SU-DHL-6 (cell line): ENCODE measurements around the gene RNF7.
"Not testable (repeated sequence)": the region's sequence is repeated elsewhere in the genome, so short reads cannot be mapped to it uniquely, and the experiment has no call there.

Experiments
- H2AFZ ChIP-seq: fragments of 200-600 bp; sonication (generic); 2 replicates; pipeline ENCODE4 v1.6.1; 2014; ENCODE audit warnings: low read depth, mild to moderate bottlenecking, moderate library complexity, mixed read lengths, antibody characterized with exemption, low read length; ENCODE audit not compliant: severe bottlenecking
- H3F3A ChIP-seq: fragments of 200-600 bp; shearing (Covaris generic); 2 replicates; pipeline ENCODE4 v1.6.0; 2016; ENCODE audit warnings: antibody characterized with exemption, mild to moderate bottlenecking; ENCODE audit not compliant: insufficient read depth
- H3K27ac ChIP-seq: fragments of 200-600 bp; sonication (generic); 2 replicates; pipeline ENCODE4 v1.5.1; 2016; ENCODE audit warnings: low read depth, mild to moderate bottlenecking, low read length, moderate library complexity, mixed read lengths
- H3K27me3 ChIP-seq: fragments of 200-600 bp; sonication (generic), shearing (Covaris generic); 2 replicates; pipeline ENCODE4 v1.6.0; 2014; ENCODE audit warnings: mild to moderate bottlenecking, low read length
- H3K36me3 ChIP-seq: fragments of 200-600 bp; sonication (generic); 2 replicates; pipeline ENCODE4 v1.6.1; 2014; ENCODE audit warnings: mild to moderate bottlenecking, low read length, mixed read lengths
- H3K4me2 ChIP-seq: fragments of 300-600, 200-600 bp; shearing (Covaris generic), sonication (generic); 2 replicates; pipeline ENCODE4 v1.6.0; 2014; ENCODE audit warnings: low read length, low read depth, mild to moderate bottlenecking; ENCODE audit not compliant: poor library complexity, severe bottlenecking
- H3K4me3 ChIP-seq: fragments of 200-600 bp; sonication (generic); 2 replicates; pipeline ENCODE4 v1.5.1; 2014; ENCODE audit warnings: antibody characterized with exemption, low read length, mild to moderate bottlenecking, mixed read lengths; ENCODE audit not compliant: insufficient read depth, poor library complexity, severe bottlenecking
- H3K79me2 ChIP-seq: fragments of 200-600 bp; sonication (generic); 2 replicates; pipeline ENCODE4 v1.6.1; 2014; ENCODE audit warnings: mild to moderate bottlenecking, low read length, moderate library complexity; ENCODE audit not compliant: insufficient read depth
- H3K9ac ChIP-seq: fragments of 200-600 bp; sonication (generic); 2 replicates; pipeline ENCODE4 v1.7.0; 2014; ENCODE audit warnings: mild to moderate bottlenecking, low read length
- H3K9me2 ChIP-seq: fragments of 200-600 bp; sonication (generic); replicated peaks from 2 replicates; pipeline ENCODE4 v1.6.1; 2014; ENCODE audit warnings: low read length; ENCODE audit not compliant: insufficient read depth
- H3K9me3 ChIP-seq: fragments of 200-600 bp; sonication (generic); 2 replicates; pipeline ENCODE4 v1.6.1; 2014; ENCODE audit warnings: low read length, mixed read lengths; ENCODE audit not compliant: insufficient read depth
- H4K20me1 ChIP-seq: fragments of 200-600 bp; sonication (generic); 2 replicates; pipeline ENCODE4 v1.6.1; 2014; ENCODE audit warnings: low read depth, mild to moderate bottlenecking, antibody characterized with exemption, low read length, moderate library complexity, mixed read lengths
- CTCF ChIP-seq: fragments of 200-600 bp; sonication (generic); IDR thresholded peaks from one replicate; pipeline ENCODE4 v1.5.1; 2017; ENCODE audit warnings: antibody characterized with exemption, mild to moderate bottlenecking, low read length, moderate library complexity; ENCODE audit not compliant: insufficient read depth, poor library complexity, severe bottlenecking
- EZH2phosphoT487 ChIP-seq: fragments of 200-600 bp; sonication (generic), shearing (Covaris generic); conservative IDR thresholded peaks from 2 replicates; pipeline ENCODE4 v1.6.1; 2018; ENCODE audit warnings: mild to moderate bottlenecking, antibody characterized with exemption, low read length, moderate library complexity, mixed read lengths

The RNF7 gene

GRCh38 chr3:141784096-141784495 is 46.0 kb downstream of the RNF7 start:
- Histone ChIP-seq H3K27ac (no peak overlapping the region), H3K36me3 (no peaks in the 10 kb centered on the region), H3K4me2 (no peak overlapping the region), H3K9me2 (no peaks in the 10 kb centered on the region), H3K79me2 (no peaks in the 10 kb centered on the region), H3K9ac (no peak overlapping the region), H3K9me3 (no peaks in the 10 kb centered on the region), H3F3A (no peaks in the 10 kb centered on the region), H4K20me1 (no peaks in the 10 kb centered on the region), H2AFZ (no peak overlapping the region), H3K27me3 (no peaks in the 10 kb centered on the region), H3K4me3 (no peak overlapping the region)
- no peak for TF ChIP-seq EZH2phosphoT487
- no peak for TF ChIP-seq CTCF

GRCh38 chr3:141784531-141784930 is 46.4 kb downstream of the RNF7 start:
- TF ChIP-seq CTCF (no peak), EZH2phosphoT487 (no peak)
- Histone ChIP-seq H4K20me1 (no peaks in the 10 kb centered on the region), H3K27me3 (no peaks in the 10 kb centered on the region), H3F3A (no peaks in the 10 kb centered on the region), H3K9me2 (no peaks in the 10 kb centered on the region), H3K9me3 (no peaks in the 10 kb centered on the region), H2AFZ (no peak overlapping the region), H3K9ac (no peak overlapping the region), H3K4me3 (no peak overlapping the region), H3K4me2 (no peak overlapping the region), H3K36me3 (no peaks in the 10 kb centered on the region), H3K79me2 (no peaks in the 10 kb centered on the region), H3K27ac (no peak overlapping the region)

- H3K9ac ChIP-seq = no peak overlapping the region
- no peaks in the 10 kb centered on the region for H3K9me3 ChIP-seq
- H4K20me1 ChIP-seq = no peaks in the 10 kb centered on the region
- no peaks in the 10 kb centered on the region for H3K27me3 ChIP-seq
- H3K4me3 ChIP-seq = no peak overlapping the region
- no peaks in the 10 kb centered on the region for H3K36me3 ChIP-seq
- no peak overlapping the region for H3K27ac ChIP-seq
- TF ChIP-seq CTCF (no peak), EZH2phosphoT487 (no peak)
- H2AFZ ChIP-seq = no peak overlapping the region
- H3K4me2 ChIP-seq = no peak overlapping the region
- H3F3A ChIP-seq = no peaks in the 10 kb centered on the region
- no peaks in the 10 kb centered on the region for H3K9me2 ChIP-seq
- H3K79me2 ChIP-seq = no peaks in the 10 kb centered on the region
Measured at GRCh38 chr3:141788149-141788548, 50.1 kb downstream of the RNF7 start.

- not testable (repeated sequence) for H4K20me1 ChIP-seq, H3K9ac ChIP-seq, H3K79me2 ChIP-seq, H3K9me2 ChIP-seq, H3K27ac ChIP-seq, H3K4me2 ChIP-seq, H3F3A ChIP-seq, H3K9me3 ChIP-seq, H2AFZ ChIP-seq, H3K27me3 ChIP-seq, H3K4me3 ChIP-seq, H3K36me3 ChIP-seq
Measured at GRCh38 chr3:141788750-141789149, 50.7 kb downstream of the RNF7 start.
